ENCODE measurements around the gene REC114. TPM values are rescaled to one million over a fixed set of nuclear protein-coding genes. Genes with fewer than 3 reads are reported as not detected.

The REC114 gene
- polyA plus RNA-seq, 1 donor: 0.15 TPM

- peak; percentile 50 to 81 for DNase-seq
These were observed 143.1 kb downstream of the REC114 start for GRCh38 chr15:73585871-73586654.

GRCh38 chr15:73589766-73590165, 146.8 kb downstream of the REC114 start:
- no CpG with 5 or more reads among the region's 1 CpG for WGBS (ENCODE audit: insufficient coverage, low lambda C conversion rate)
- H3K36me3 ChIP-seq (ENCODE audit: control insufficient read depth, insufficient read depth, low read length): peaks cover 60% of the 10 kb centered on the region
- peak overlapping the region; percentile 85 for H3K27ac ChIP-seq (ENCODE audit: low read length)

More at GRCh38 chr15:73585871-73586654, 143.1 kb downstream of the REC114 start:
- 80% methylated on average over 2 of the region's 5 CpGs for WGBS (ENCODE audit: insufficient coverage, low lambda C conversion rate)
- Histone ChIP-seq H3K27me3 (ENCODE audit: control insufficient read depth, insufficient read depth, low read length) (no peaks in the 10 kb centered on the region), H3K36me3 (ENCODE audit: control insufficient read depth, insufficient read depth, low read length) (peaks cover 75% of the 10 kb centered on the region), H3K9me3 (ENCODE audit: control insufficient read depth, low read depth, low read length) (no peaks in the 10 kb centered on the region), H3K4me3 (ENCODE audit: low read length) (no peak overlapping the region), H3K4me1 (ENCODE audit: control insufficient read depth, insufficient read depth, low read length) (peaks cover 66% of the 10 kb centered on the region), H3K27ac (ENCODE audit: low read length) (peak overlapping the region; percentile 71)

GRCh38 chr15:73590263-73590662, 147.3 kb downstream of the REC114 start:
- no peaks in the 10 kb centered on the region for H3K27me3 ChIP-seq (ENCODE audit: control insufficient read depth, insufficient read depth, low read length)
- H3K27ac ChIP-seq (ENCODE audit: low read length): peak overlapping the region; percentile 85
- peaks cover 58% of the 10 kb centered on the region for H3K36me3 ChIP-seq (ENCODE audit: control insufficient read depth, insufficient read depth, low read length)
- H3K4me1 ChIP-seq (ENCODE audit: control insufficient read depth, insufficient read depth, low read length): peaks cover 44% of the 10 kb centered on the region
- no peaks in the 10 kb centered on the region for H3K9me3 ChIP-seq (ENCODE audit: control insufficient read depth, low read depth, low read length)
- DNase-seq: peak; percentile 51 to 71
- no CpG with 5 or more reads among the region's 5 CpGs for WGBS (ENCODE audit: insufficient coverage, low lambda C conversion rate)
- H3K4me3 ChIP-seq (ENCODE audit: low read length): no peak overlapping the region

More at GRCh38 chr15:73589766-73590165, 146.8 kb downstream of the REC114 start:
- H3K4me3 ChIP-seq (ENCODE audit: low read length): no peak overlapping the region
- peaks cover 44% of the 10 kb centered on the region for H3K4me1 ChIP-seq (ENCODE audit: control insufficient read depth, insufficient read depth, low read length)
- H3K9me3 ChIP-seq (ENCODE audit: control insufficient read depth, low read depth, low read length): no peaks in the 10 kb centered on the region
- H3K27me3 ChIP-seq (ENCODE audit: control insufficient read depth, insufficient read depth, low read length): no peaks in the 10 kb centered on the region
- peak in 1 of 2 donors; percentile 39 for DNase-seq

- WGBS (ENCODE audit: insufficient coverage, low lambda C conversion rate): 70% methylated on average over 2 of the region's 9 CpGs
- Histone ChIP-seq H3K9me3 (ENCODE audit: control insufficient read depth, low read depth, low read length) (no peaks in the 10 kb centered on the region), H3K4me1 (ENCODE audit: control insufficient read depth, insufficient read depth, low read length) (peaks cover 36% of the 10 kb centered on the region), H3K27me3 (ENCODE audit: control insufficient read depth, insufficient read depth, low read length) (no peaks in the 10 kb centered on the region), H3K4me3 (ENCODE audit: low read length) (no peak overlapping the region), H3K36me3 (ENCODE audit: control insufficient read depth, insufficient read depth, low read length) (peaks cover 43% of the 10 kb centered on the region), H3K27ac (ENCODE audit: low read length) (peak overlapping the region; percentile 4)
- peak; percentile 44 to 47 for DNase-seq
These were observed 150.5 kb downstream of the REC114 start for GRCh38 chr15:73593304-73594074.

DNA sequence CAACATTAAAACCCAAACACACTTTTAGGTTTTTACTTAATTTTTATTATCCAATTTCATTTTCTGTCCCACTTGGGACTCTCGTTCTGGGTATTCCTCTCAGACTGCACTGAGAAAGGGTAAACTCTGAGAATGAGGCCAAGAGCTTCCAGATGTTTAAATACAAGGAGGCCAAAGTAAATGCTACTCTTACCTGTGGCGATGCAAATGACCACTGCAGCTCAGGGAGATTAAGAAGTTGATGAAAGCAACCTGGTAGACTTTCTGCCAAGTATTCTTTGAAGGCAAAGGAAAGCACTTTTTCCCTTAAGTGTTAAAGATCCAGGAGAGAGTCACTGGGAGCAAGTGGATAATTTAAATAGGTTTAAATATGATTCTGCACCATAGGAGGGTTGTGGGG, 151.1 kb downstream of the REC114 start:
- no peak overlapping the region for H3K4me3 ChIP-seq (ENCODE audit: low read length)
- peaks cover 37% of the 10 kb centered on the region for H3K36me3 ChIP-seq (ENCODE audit: control insufficient read depth, insufficient read depth, low read length)
- H3K9me3 ChIP-seq (ENCODE audit: control insufficient read depth, low read depth, low read length): no peaks in the 10 kb centered on the region
- 88% methylated on average over 1 of the region's 2 CpGs for WGBS (ENCODE audit: insufficient coverage, low lambda C conversion rate)
- H3K27me3 ChIP-seq (ENCODE audit: control insufficient read depth, insufficient read depth, low read length): no peaks in the 10 kb centered on the region
- H3K27ac ChIP-seq (ENCODE audit: low read length): no peak overlapping the region
- H3K4me1 ChIP-seq (ENCODE audit: control insufficient read depth, insufficient read depth, low read length): peaks cover 36% of the 10 kb centered on the region
- DNase-seq: no peak

DNA sequence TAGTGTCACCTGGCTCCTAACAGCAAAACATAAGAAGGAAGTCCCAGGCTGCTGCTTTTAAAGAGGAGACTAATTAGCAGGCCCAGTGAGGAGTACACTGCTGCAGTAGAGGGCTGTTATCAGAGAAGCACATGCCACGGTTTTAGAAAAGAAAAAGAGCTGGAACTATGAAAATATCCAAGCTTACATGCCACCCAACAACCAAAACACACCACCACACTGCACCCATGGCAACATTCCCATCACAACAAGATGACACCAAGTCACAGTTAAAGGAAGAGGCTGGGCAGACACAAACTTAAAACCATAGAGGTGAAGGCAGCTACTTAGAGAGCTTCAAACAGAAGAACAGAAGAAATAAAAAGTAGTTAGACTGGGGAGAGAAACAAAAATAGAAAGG, 153.2 kb downstream of the REC114 start:
- no peaks in the 10 kb centered on the region for H3K27me3 ChIP-seq (ENCODE audit: control insufficient read depth, insufficient read depth, low read length)
- no peaks in the 10 kb centered on the region for H3K9me3 ChIP-seq (ENCODE audit: control insufficient read depth, low read depth, low read length)
- H3K4me1 ChIP-seq (ENCODE audit: control insufficient read depth, insufficient read depth, low read length): peaks cover 42% of the 10 kb centered on the region
- 0% methylated on average over 1 of the region's 1 CpG for whole genome bisulfite sequencing (ENCODE audit: insufficient coverage, low lambda C conversion rate)
- H3K4me3 ChIP-seq (ENCODE audit: low read length): no peak overlapping the region
- no peak for DNase-seq
- H3K36me3 ChIP-seq (ENCODE audit: control insufficient read depth, insufficient read depth, low read length): peaks cover 19% of the 10 kb centered on the region
- H3K27ac ChIP-seq (ENCODE audit: low read length): no peak overlapping the region

DNA sequence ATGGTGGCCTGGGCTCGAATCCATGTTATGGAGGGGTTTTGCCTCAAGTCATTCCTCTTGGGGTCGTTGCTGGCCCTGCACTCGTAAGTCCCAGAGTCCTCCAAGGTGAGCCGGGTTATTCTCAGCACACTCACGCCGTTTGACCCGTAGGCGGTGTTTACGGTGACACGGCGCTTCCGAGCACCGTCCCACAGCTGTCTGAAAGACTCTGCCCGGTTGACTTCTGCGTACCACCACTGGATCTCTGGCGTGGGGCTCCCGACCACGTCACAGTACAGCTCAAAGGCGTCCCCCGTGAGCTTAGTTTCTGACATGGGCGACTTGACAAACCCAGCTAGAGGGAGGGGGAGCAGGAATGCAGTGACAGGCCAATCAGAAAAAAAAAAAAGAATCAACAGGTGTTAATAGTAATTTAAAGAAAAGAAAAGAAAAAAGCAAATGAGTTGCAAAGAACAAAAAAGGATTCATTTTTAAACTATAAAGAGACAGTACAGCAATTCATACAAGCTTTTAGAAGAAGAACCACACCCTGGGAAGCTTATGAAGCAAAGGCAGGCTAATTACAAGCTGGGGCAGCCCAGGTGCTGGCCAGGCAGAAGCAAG, 154.2 kb downstream of the REC114 start:
- no peaks in the 10 kb centered on the region for H3K9me3 ChIP-seq (ENCODE audit: control insufficient read depth, low read depth, low read length)
- DNase-seq: no peak
- no peak overlapping the region for H3K27ac ChIP-seq (ENCODE audit: low read length)
- H3K4me1 ChIP-seq (ENCODE audit: control insufficient read depth, insufficient read depth, low read length): peaks cover 52% of the 10 kb centered on the region
- no peaks in the 10 kb centered on the region for H3K27me3 ChIP-seq (ENCODE audit: control insufficient read depth, insufficient read depth, low read length)
- H3K4me3 ChIP-seq (ENCODE audit: low read length): no peak overlapping the region
- H3K36me3 ChIP-seq (ENCODE audit: control insufficient read depth, insufficient read depth, low read length): peaks cover 10% of the 10 kb centered on the region
- no CpG with 5 or more reads among the region's 21 CpGs for WGBS (ENCODE audit: insufficient coverage, low lambda C conversion rate)

- H3K4me1 ChIP-seq (ENCODE audit: control insufficient read depth, insufficient read depth, low read length): peaks cover 63% of the 10 kb centered on the region
- no peak for DNase-seq
- no peak overlapping the region for H3K4me3 ChIP-seq (ENCODE audit: low read length)
- WGBS (ENCODE audit: insufficient coverage, low lambda C conversion rate): no CpG with 5 or more reads among the region's 3 CpGs
- no peaks in the 10 kb centered on the region for H3K27me3 ChIP-seq (ENCODE audit: control insufficient read depth, insufficient read depth, low read length)
- no peaks in the 10 kb centered on the region for H3K9me3 ChIP-seq (ENCODE audit: control insufficient read depth, low read depth, low read length)
- no peak overlapping the region for H3K27ac ChIP-seq (ENCODE audit: low read length)
- H3K36me3 ChIP-seq (ENCODE audit: control insufficient read depth, insufficient read depth, low read length): peaks cover 6% of the 10 kb centered on the region
These were observed 155.7 kb downstream of the REC114 start for GRCh38 chr15:73598530-73599160.

- peak in 1 of 2 donors; percentile 44 for DNase-seq
- Histone ChIP-seq H3K9me3 (ENCODE audit: control insufficient read depth, low read depth, low read length) (no peaks in the 10 kb centered on the region), H3K36me3 (ENCODE audit: control insufficient read depth, insufficient read depth, low read length) (peaks cover 6% of the 10 kb centered on the region), H3K4me1 (ENCODE audit: control insufficient read depth, insufficient read depth, low read length) (peaks cover 55% of the 10 kb centered on the region), H3K27ac (ENCODE audit: low read length) (peak overlapping the region; percentile 19), H3K27me3 (ENCODE audit: control insufficient read depth, insufficient read depth, low read length) (no peaks in the 10 kb centered on the region), H3K4me3 (ENCODE audit: low read length) (no peak overlapping the region)
- WGBS (ENCODE audit: insufficient coverage, low lambda C conversion rate): no CpG with 5 or more reads among the region's 1 CpG
These were observed 157.0 kb downstream of the REC114 start for GRCh38 chr15:73599934-73600333.

Measured in large intestine (tissue), 3 donors.